ENCODE data around the gene TNFAIP3.

The TNFAIP3 gene

GRCh38 chr6:137914530-137915193, 47.6 kb downstream of the TNFAIP3 start:
- ATAC-seq = no peak
- TF ChIP-seq TOX (CRISPR knock-in tag; IDR thresholded peaks at IDR 0.05; ENCODE audit: borderline replicate concordance) = no peak
- no peak for TF ChIP-seq CSRNP3 (CRISPR knock-in tag; IDR thresholded peaks at IDR 0.05)
- no peak for TF ChIP-seq TSHZ2 (CRISPR knock-in tag; IDR thresholded peaks at IDR 0.05)
- no peak for TF ChIP-seq ZNF8 (CRISPR knock-in tag; IDR thresholded peaks at IDR 0.05)
- TF ChIP-seq PPARA (CRISPR knock-in tag; IDR thresholded peaks at IDR 0.05; ENCODE audit: borderline replicate concordance) = no peak
- no peak for TF ChIP-seq ZFP3 (CRISPR knock-in tag; IDR thresholded peaks at IDR 0.05)
- no peak for TF ChIP-seq CREB5 (CRISPR knock-in tag; IDR thresholded peaks at IDR 0.05; ENCODE audit: low read depth)
- no peak for TF ChIP-seq GLIS3 (CRISPR knock-in tag; IDR thresholded peaks at IDR 0.05)
- no peak for TF ChIP-seq SNAI2 (CRISPR knock-in tag; IDR thresholded peaks at IDR 0.05)
- no peak for TF ChIP-seq RARB (CRISPR knock-in tag; IDR thresholded peaks at IDR 0.05)
- no peak for TF ChIP-seq PATZ1 (CRISPR knock-in tag; IDR thresholded peaks at IDR 0.05; ENCODE audit: borderline replicate concordance)
- TF ChIP-seq ZFP30 (CRISPR knock-in tag; IDR thresholded peaks at IDR 0.05) = no peak
- TF ChIP-seq ZNF70 (CRISPR knock-in tag; IDR thresholded peaks at IDR 0.05) = no peak
- TF ChIP-seq POU6F1 (CRISPR knock-in tag; IDR thresholded peaks at IDR 0.05; ENCODE audit: borderline replicate concordance, low read depth) = no peak
- no peak for TF ChIP-seq OSR1 (CRISPR knock-in tag; IDR thresholded peaks at IDR 0.05)
- no peak for TF ChIP-seq BACH2 (CRISPR knock-in tag; IDR thresholded peaks at IDR 0.05; ENCODE audit: borderline replicate concordance)
- no peak for TF ChIP-seq ARNTL (CRISPR knock-in tag; IDR thresholded peaks at IDR 0.05; ENCODE audit: borderline replicate concordance, low read depth)
- no peak for TF ChIP-seq ZNF565 (CRISPR knock-in tag; conservative IDR thresholded peaks at IDR 0.05; ENCODE audit: low read depth)
- TF ChIP-seq TCF4 (CRISPR knock-in tag; IDR thresholded peaks at IDR 0.05; ENCODE audit: borderline replicate concordance) = no peak

GRCh38 chr6:137915790-137916189, 48.7 kb downstream of the TNFAIP3 start:
- no peak for ATAC-seq
- TF ChIP-seq CSRNP3 (CRISPR knock-in tag; IDR thresholded peaks at IDR 0.05) (no peak), CREB5 (CRISPR knock-in tag; IDR thresholded peaks at IDR 0.05; ENCODE audit: low read depth) (no peak), PPARA (CRISPR knock-in tag; IDR thresholded peaks at IDR 0.05; ENCODE audit: borderline replicate concordance) (no peak)

Measured in SK-N-SH treated with all-trans-retinoic acid at 6 μM for 48 hours (cell line).